ENCODE data around the gene ANKRD28. TPM values are rescaled to one million over a fixed set of nuclear protein-coding genes. Genes with fewer than 3 reads are reported as not detected.
"Not testable (repeated sequence)": the region's sequence is repeated elsewhere in the genome, so short reads cannot be mapped to it uniquely, and the experiment has no call there.

ANKRD28 gene
- total RNA-seq, 3 donors from 2014 or later, result 80.8 to 99.2 (median 89.8) TPM

DNA sequence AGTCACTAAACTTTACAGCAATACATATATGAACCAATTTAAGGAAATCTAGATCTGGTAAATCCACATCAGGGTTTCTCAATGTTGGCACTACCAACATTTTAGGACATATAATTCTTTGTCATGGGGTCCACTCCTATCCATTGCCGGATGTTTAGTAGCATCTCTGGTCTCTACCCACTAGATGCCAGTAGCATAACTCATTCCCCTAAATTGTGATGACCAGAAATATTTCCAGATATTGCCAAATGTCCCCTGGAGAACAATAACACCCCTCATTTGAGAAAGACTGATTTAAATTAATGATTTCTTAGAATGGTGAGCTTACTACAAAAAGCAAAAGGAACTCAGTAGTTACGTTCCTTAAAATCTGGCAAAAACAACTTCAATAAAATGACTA, 23.1 kb upstream of the ANKRD28 start:
- H3K27me3 ChIP-seq, result no peaks in the 10 kb centered on the region
- no peaks in the 10 kb centered on the region for H3K36me3 ChIP-seq
- no peak overlapping the region for H3K27ac ChIP-seq
- DNase-seq (ENCODE audit: low spot score in 2 of 2), result no peak
- H3K4me1 ChIP-seq, result no peaks in the 10 kb centered on the region
- no peaks in the 10 kb centered on the region for H3K9me3 ChIP-seq
- intact Hi-C loops (cut with DNase I; ENCODE audit: low total_unique reads), result no loop called here
- no peak overlapping the region for H3K4me3 ChIP-seq
- TF ChIP-seq, protein P1, sequence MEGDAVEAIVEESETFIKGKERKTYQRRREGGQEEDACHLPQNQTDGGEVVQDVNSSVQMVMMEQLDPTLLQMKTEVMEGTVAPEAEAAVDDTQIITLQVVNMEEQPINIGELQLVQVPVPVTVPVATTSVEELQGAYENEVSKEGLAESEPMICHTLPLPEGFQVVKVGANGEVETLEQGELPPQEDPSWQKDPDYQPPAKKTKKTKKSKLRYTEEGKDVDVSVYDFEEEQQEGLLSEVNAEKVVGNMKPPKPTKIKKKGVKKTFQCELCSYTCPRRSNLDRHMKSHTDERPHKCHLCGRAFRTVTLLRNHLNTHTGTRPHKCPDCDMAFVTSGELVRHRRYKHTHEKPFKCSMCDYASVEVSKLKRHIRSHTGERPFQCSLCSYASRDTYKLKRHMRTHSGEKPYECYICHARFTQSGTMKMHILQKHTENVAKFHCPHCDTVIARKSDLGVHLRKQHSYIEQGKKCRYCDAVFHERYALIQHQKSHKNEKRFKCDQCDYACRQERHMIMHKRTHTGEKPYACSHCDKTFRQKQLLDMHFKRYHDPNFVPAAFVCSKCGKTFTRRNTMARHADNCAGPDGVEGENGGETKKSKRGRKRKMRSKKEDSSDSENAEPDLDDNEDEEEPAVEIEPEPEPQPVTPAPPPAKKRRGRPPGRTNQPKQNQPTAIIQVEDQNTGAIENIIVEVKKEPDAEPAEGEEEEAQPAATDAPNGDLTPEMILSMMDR (IDR thresholded peaks at IDR 0.05), result no peak
- no peak for TF ChIP-seq POLR2AphosphoS5 (IDR thresholded peaks at IDR 0.05)
- TF ChIP-seq POLR2A (IDR thresholded peaks at IDR 0.05), result no peak

DNA sequence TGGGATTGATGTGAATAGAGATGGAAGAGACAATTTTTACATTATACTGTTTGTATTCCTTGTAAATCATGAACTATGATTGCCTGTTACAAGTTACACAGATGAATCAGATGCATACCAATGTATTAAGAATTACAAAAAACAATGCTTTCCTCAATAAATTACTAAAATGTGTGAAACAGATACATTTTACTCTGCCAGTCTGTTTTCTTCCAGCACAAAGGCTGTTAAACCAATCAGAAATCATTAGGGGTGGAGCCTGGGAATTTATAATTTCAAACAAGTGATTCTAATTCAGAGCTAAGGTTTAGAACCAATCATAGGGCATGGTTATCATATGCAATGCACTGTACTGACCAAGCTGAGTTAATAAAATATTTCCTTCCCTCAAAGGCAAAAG, 21.8 kb upstream of the ANKRD28 start:
- Histone ChIP-seq H3K27me3 (no peaks in the 10 kb centered on the region), H3K36me3 (no peaks in the 10 kb centered on the region), H3K4me1 (no peaks in the 10 kb centered on the region), H3K9me3 (no peaks in the 10 kb centered on the region), H3K4me3 (no peak overlapping the region), H3K27ac (no peak overlapping the region)
- DNase-seq (ENCODE audit: low spot score in 2 of 2), result no peak
- intact Hi-C loops (cut with DNase I; ENCODE audit: low total_unique reads), result no loop called here
- TF ChIP-seq, protein P1 (IDR thresholded peaks at IDR 0.05), result no peak
- TF ChIP-seq POLR2A (IDR thresholded peaks at IDR 0.05) (no peak), POLR2AphosphoS5 (IDR thresholded peaks at IDR 0.05) (no peak)

DNA sequence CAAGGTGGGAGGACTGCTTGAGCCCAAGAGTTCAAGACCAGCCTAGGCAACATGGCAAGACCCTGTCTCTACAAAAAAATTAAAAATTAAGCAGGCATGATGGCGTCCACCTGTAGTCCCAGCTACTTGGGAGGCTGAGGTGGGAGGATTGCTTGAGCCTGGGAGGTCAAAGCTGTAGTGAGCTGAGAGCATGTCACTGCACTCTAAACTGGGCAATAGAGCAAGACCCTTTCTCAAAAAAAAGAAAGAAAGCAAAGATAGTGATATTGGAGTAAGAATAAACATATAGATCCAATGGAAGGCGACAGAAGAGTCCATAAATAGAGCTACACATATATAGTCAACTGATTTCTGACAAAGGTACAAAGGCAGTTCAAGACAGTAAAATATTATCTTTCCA, 21.3 kb upstream of the ANKRD28 start:
- no peak for TF ChIP-seq POLR2A (IDR thresholded peaks at IDR 0.05)
- TF ChIP-seq, protein P1 (IDR thresholded peaks at IDR 0.05), result no peak
- no peak for TF ChIP-seq POLR2AphosphoS5 (IDR thresholded peaks at IDR 0.05)
- DNase-seq (ENCODE audit: low spot score in 2 of 2), result no peak
- H3K27me3 ChIP-seq, result no peaks in the 10 kb centered on the region
- no peak overlapping the region for H3K27ac ChIP-seq
- no peaks in the 10 kb centered on the region for H3K4me1 ChIP-seq
- H3K4me3 ChIP-seq, result no peak overlapping the region
- H3K9me3 ChIP-seq, result no peaks in the 10 kb centered on the region
- intact Hi-C loops (cut with DNase I; ENCODE audit: low total_unique reads), result no loop called here
- no peaks in the 10 kb centered on the region for H3K36me3 ChIP-seq

DNA sequence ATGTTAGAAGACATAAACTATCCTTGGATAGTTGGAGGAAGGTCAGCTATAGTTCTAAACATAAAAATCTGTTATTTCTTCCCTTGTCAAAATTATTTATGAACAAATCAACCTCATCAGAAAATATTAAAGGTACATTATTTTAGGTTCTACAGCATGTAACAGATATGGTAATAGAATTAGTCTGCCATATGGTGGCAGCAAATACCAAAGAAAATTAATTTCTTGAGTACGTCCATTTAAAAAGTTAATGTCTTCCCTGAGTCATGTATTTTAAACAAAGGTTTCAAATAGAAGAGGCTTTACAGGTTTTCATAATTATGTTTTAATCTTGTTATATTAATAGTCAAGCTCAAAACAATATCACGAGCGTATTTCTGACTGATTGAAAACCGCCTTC, 17.9 kb upstream of the ANKRD28 start:
- no peak for DNase-seq (ENCODE audit: low spot score in 2 of 2)
- no peaks in the 10 kb centered on the region for H3K9me3 ChIP-seq
- no peaks in the 10 kb centered on the region for H3K27me3 ChIP-seq
- H3K36me3 ChIP-seq, result no peaks in the 10 kb centered on the region
- H3K27ac ChIP-seq, result no peak overlapping the region
- no peaks in the 10 kb centered on the region for H3K4me1 ChIP-seq
- H3K4me3 ChIP-seq, result no peak overlapping the region
- TF ChIP-seq POLR2A (IDR thresholded peaks at IDR 0.05), result no peak
- TF ChIP-seq, protein P1 (IDR thresholded peaks at IDR 0.05), result peak in 2 of 3 donors; percentile 40 to 47
- no peak for TF ChIP-seq POLR2AphosphoS5 (IDR thresholded peaks at IDR 0.05)
- intact Hi-C loops (cut with DNase I; ENCODE audit: low total_unique reads), result no loop called here

DNA sequence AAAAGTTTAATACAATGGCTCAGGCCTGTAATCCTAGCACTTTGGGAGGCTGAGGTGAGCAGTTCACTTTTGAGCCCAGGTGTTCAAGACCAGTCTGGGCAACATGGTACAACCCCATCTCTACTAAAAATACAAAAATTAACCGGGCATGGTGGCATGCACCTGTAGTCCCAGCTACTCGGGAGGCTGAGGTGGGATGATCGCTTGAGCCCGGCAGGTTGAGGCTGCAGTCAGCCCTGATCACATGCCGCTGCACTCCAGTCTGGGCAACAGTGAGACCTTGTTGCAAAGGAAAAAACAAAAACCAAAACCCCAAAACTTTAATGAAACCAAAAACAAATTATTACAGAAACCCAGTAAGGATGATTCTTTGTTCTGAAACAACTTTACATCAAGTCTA, 15.3 kb upstream of the ANKRD28 start:
- H3K4me1 ChIP-seq; intact Hi-C loops (cut with DNase I; ENCODE audit: low total_unique reads); H3K4me3 ChIP-seq; H3K27me3 ChIP-seq; H3K9me3 ChIP-seq; DNase-seq (ENCODE audit: low spot score in 2 of 2); H3K27ac ChIP-seq; H3K36me3 ChIP-seq: not testable (repeated sequence)

DNA sequence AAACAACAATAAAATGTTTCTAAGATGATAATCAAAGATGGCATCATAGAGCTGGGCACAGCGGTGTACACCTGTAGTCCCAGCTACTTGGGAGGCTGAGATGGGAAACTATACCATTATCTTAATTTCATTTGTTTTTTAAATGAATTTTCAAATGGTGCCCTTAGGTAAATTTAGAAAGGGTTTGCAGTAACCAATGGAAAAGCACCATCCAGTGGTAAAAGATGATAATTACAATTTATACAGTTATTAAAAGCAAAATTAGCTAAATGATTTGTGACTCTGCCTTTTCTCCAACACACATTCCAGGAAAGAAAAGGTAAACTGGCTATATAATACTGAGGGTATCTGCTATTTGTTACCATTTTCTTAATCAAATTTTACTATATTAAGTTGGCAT, 14.4 kb upstream of the ANKRD28 start:
- intact Hi-C loops (cut with DNase I; ENCODE audit: low total_unique reads), result no loop called here
- Histone ChIP-seq H3K27me3 (no peaks in the 10 kb centered on the region), H3K4me1 (no peaks in the 10 kb centered on the region), H3K9me3 (no peaks in the 10 kb centered on the region), H3K36me3 (no peaks in the 10 kb centered on the region), H3K27ac (no peak overlapping the region), H3K4me3 (no peak overlapping the region)
- DNase-seq (ENCODE audit: low spot score in 2 of 2), result no peak
- TF ChIP-seq POLR2AphosphoS5 (IDR thresholded peaks at IDR 0.05) (no peak), POLR2A (IDR thresholded peaks at IDR 0.05) (no peak)
- TF ChIP-seq, protein P1 (IDR thresholded peaks at IDR 0.05), result peak in 1 of 3 donors; percentile 52

Measured in breast epithelium (tissue), 4 donors.